Heart left ventricle (tissue), 16 donors: Measurements from ENCODE around the gene NFATC1. TPM values are rescaled to one million over a fixed set of nuclear protein-coding genes. Genes with fewer than 3 reads are reported as not detected.
A peak's percentile ranks its signal among the peaks of the same experiment; 100 is the strongest.

Source experiments
- ATAC-seq, 4 donors: fragments of 200-7000 bp; cut with Tn5 transposase; one replicate each; pipeline ENCODE4 v1.9.1; 2020 to 2022; ENCODE audit warnings: moderate library complexity in 4 of 4, mild to moderate bottlenecking in 3 of 4, moderate number of reproducible peaks in 1 of 4
- DNase-seq, 5 donors: peaks; one replicate each; pipeline ENCODE4 v3.0.0-alpha.2; 2020
- H3K27ac ChIP-seq, 12 donors: fragments of 200-600 bp; sonication (generic) in 4 of 12; one replicate each; pipeline versions ENCODE4 v1.5.0 to v1.8.0; 2016 to 2022; ENCODE audit warnings: mild to moderate bottlenecking in 2 of 12
- H3K27me3 ChIP-seq, 9 donors: fragments of 200-600 bp; sonication (generic) in 2 of 9; one replicate each; pipeline versions ENCODE4 v1.5.1 to v1.8.0; 2016 to 2022; ENCODE audit warnings: mild to moderate bottlenecking in 3 of 9
- H3K36me3 ChIP-seq, 9 donors: fragments of 200-600 bp; sonication (generic) in 2 of 9; one replicate each; pipeline versions ENCODE4 v1.5.0 to v1.8.0; 2018 to 2022; ENCODE audit warnings: mild to moderate bottlenecking in 2 of 9
- H3K4me1 ChIP-seq, 12 donors: fragments of 200-600 bp; sonication (generic) in 4 of 12; one replicate each; pipeline versions ENCODE4 v1.5.0 to v1.8.0; 2016 to 2022; ENCODE audit warnings: mild to moderate bottlenecking in 3 of 12
- H3K4me3 ChIP-seq, 12 donors: fragments of 200-600 bp; sonication (generic) in 4 of 12; one replicate each; pipeline versions ENCODE4 v1.5.0 to v1.8.0; 2017 to 2022; ENCODE audit warnings: mild to moderate bottlenecking in 9 of 12, moderate library complexity in 4 of 12
- H3K9me3 ChIP-seq, 12 donors: fragments of 200-600 bp; sonication (generic) in 4 of 12; one replicate each; pipeline versions ENCODE4 v1.5.0 to v1.8.0; 2016 to 2022; ENCODE audit warnings: mild to moderate bottlenecking in 1 of 12
- CTCF ChIP-seq, 12 donors: fragments of 200-600 bp; sonication (generic) in 4 of 12; IDR thresholded peaks; one replicate each; pipeline versions ENCODE4 v1.5.0 to v1.8.0; 2018 to 2022; ENCODE audit warnings: antibody characterized with exemption in 12 of 12, mild to moderate bottlenecking in 5 of 12
- POLR2A ChIP-seq, 2 donors: fragments of 450-650 bp; IDR thresholded peaks; one replicate each; pipeline ENCODE4 v1.6.1; 2017; ENCODE audit warnings: antibody characterized with exemption in 2 of 2, mild to moderate bottlenecking in 2 of 2, moderate library complexity in 2 of 2
- WGBS, 4 donors: extraction: QIAGEN DNeasy Blood & Tissue Kit in 2 of 4; methylation state at CpG; one replicate each; pipeline versions ENCODE4 v1.1.5 to v1.1.7; 2013 to 2018; 5-methylcytosine and 5-hydroxymethylcytosine counted together
- intact Hi-C, 10 donors: fragments of 100-400 bp; cut with DNase I; formaldehyde crosslinking; loops; one replicate each; pipeline versions ENCODE4 v1.11.1 to v1.14.2; 2022
- polyA plus RNA-seq, 2 donors: library from polyadenylated mRNA; stranded (reverse); fragments of 200-250 nt; gene quantifications; one replicate each; pipeline ENCODE4 v1.2.3, GENCODE V29; 2013
- total RNA-seq, 9 donors: library from RNA; depleted of rRNA in 2 of 9; stranded (reverse); fragments of >200 nt in 2 of 9; fragmentation: NEBNext Ultra II Directional in 3 of 9; extraction: Animal tissue kit (Norgen Biotek cat#: 25700) in 3 of 9; gene quantifications; one replicate each; pipeline versions ENCODE4 v1.1.0 to v1.2.4, GENCODE V29; 2016 to 2023
- donor health status: ischemic (EF 13 %, LVEDD 7.1; RV severe dilation, severe dysfunction).
- donor health status: healthy with polysubstance abuse.
- donor health status: DM: no; HTN: yes; CAD: no.
- donor health status: DM: no; HTN: no; CAD: no.
- donor health status: ischemic (EF 25% LVEDD 6.9; RV normal size, moderate dysfunction).
- donor health status: ischemic (EF 25% LVEDD 5.7; RV mildly dilated, moderate dysfunction).
- donor health status: healthy.
- donor health status: DM: yes; HTN: yes; CAD: no.
- donor health status: ischemic (EF 35%, LVEDD 5.7; RV mildly dilated, moderate dysfunction).
- donor health status: nonischemic (EF 11% LVEDD 7.7; RV severe dilation, severe dysfunction).
- donor health status: DM: yes; HTN: yes; CAD: no.
- donor health status: PGD.
- donor health status: ischemic (EF 29% LVEDD 5.4; RV normal size, mild dysfunction).
- donor health status: nonischemic (EF 23%, LVEDD 6.1; RV moderate dilation, normal function).

NFATC1 gene
- total and polyA plus RNA-seq, 11 donors = 6.5 to 26.7 (median 15.3) TPM

GRCh38 chr18:79520478-79521390 is 125.0 kb downstream of the NFATC1 start:
- intact Hi-C loops = no loop called here
- TF ChIP-seq POLR2A (IDR thresholded peaks at IDR 0.05) = no peak
- no peak for TF ChIP-seq CTCF (IDR thresholded peaks at IDR 0.05)
- no peak overlapping the region for H3K27ac ChIP-seq
- no peak for ATAC-seq
- no peaks in the 10 kb centered on the region for H3K9me3 ChIP-seq
- H3K4me3 ChIP-seq = peak overlapping the region in 2 of 12 donors; percentile 17 to 21
- H3K36me3 ChIP-seq = no peaks in the 10 kb centered on the region
- WGBS, 4 donors = 60 to 76% (median 76%) methylated on average over 5 to 9 of the region's 9 CpGs
- no peaks in the 10 kb centered on the region for H3K27me3 ChIP-seq
- no peak for DNase-seq
- H3K4me1 ChIP-seq = peaks cover 0 to 45% (median 6%) of the 10 kb centered on the region in 12 donors

GRCh38 chr18:79521416-79522205 is 125.9 kb downstream of the NFATC1 start:
- no peaks in the 10 kb centered on the region for H3K27me3 ChIP-seq
- peaks cover 0 to 53% (median 14%) of the 10 kb centered on the region in 12 donors for H3K4me1 ChIP-seq
- 79 to 90% (median 81%) methylated on average over 5 to 9 of the region's 9 CpGs for WGBS, 4 donors
- H3K27ac ChIP-seq = no peak overlapping the region
- no peak for TF ChIP-seq POLR2A (IDR thresholded peaks at IDR 0.05)
- no peak for TF ChIP-seq CTCF (IDR thresholded peaks at IDR 0.05)
- H3K9me3 ChIP-seq = no peaks in the 10 kb centered on the region
- intact Hi-C loops = no loop called here
- H3K36me3 ChIP-seq = no peaks in the 10 kb centered on the region
- DNase-seq (peak in 2 of 5 donors; percentile 7 to 29), ATAC-seq (no peak)
- H3K4me3 ChIP-seq = no peak overlapping the region

GRCh38 chr18:79522451-79523205 is 126.9 kb downstream of the NFATC1 start:
- Histone ChIP-seq H3K27me3 (no peaks in the 10 kb centered on the region), H3K9me3 (no peaks in the 10 kb centered on the region), H3K36me3 (peaks cover 0 to 3% (median 2%) of the 10 kb centered on the region in 9 donors), H3K4me1 (peaks cover 0 to 46% (median 18%) of the 10 kb centered on the region in 12 donors), H3K4me3 (no peak overlapping the region), H3K27ac (peak overlapping the region in 2 of 12 donors; percentile 5 to 83)
- DNase-seq (peak in 2 of 5 donors; percentile 5 to 55), ATAC-seq (no peak)
- WGBS, 4 donors = 90 to 98% (median 96%) methylated on average over 14 to 17 of the region's 17 CpGs
- intact Hi-C loops = no loop called here
- TF ChIP-seq CTCF (IDR thresholded peaks at IDR 0.05) = no peak
- no peak for TF ChIP-seq POLR2A (IDR thresholded peaks at IDR 0.05)
